GM04503 (cell line): ENCODE results near the gene ANKRD33B.

ENCODE experiments used
- DNase-seq: peaks from one replicate; pipeline ENCODE4 v3.0.0-alpha.2; 2012; ENCODE audit warnings: low read depth

Gene ANKRD33B

DNA sequence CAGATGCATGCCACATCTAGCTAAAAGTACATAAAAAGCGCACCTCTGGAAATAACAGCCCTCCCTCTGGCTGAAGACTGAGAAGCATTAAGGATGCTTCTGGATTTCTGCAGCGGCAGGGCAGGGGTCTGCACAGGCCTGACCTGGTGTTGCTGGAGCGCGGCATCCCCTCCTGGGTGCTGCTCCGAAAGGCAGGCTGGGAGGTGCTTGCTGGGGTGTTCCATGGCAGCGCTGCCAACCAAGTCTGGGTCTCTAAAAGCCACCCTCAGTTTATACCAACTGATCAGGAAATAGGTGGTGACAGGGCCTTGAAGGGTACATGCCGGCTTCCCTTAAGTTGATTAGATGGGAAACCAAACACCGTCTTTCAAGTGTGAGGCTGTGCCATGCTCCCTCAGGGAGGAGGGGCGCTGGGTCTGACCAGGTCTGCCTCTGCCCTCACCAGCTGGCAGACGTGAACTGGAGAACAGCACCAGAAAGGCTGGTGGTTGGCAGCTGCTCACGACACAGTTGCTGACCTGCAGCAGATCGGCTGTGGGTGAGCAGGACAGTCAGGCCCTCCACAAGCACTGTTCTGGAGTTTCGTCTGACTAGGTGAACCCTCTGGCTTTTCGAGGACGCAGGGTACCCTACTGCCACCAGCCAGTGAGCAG lies 115.6 kb downstream of the ANKRD33B start:
- no peak for DNase-seq

DNA sequence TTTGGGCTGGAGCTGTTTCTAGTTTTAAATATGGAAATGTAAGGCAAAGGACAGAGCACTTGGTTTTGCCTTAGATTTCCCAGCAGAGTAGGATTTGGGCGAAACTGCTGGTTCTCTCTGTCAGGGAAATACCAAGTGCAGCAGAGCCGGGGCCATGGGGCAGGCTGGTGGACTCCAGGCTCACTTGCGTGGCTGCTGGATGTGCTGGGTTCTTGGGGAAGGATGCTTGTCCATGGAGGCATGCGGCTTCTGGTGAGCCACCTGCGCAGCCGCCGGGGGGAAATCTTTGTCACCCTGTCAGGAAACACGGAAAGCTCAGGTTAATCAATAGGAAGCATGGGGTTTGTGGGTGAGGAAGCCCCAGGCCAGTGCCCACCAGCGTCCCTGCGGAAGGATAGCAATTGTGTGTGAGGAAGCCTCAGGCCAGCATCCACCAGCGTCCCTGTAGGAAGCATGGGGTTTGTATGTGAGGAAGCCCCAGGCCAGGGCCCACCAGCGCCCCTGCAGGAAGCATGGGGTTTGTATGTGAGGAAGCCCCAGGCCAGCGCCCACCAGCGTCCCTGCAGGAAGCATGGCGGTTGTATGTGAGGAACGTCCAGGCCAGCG lies 117.1 kb downstream of the ANKRD33B start:
- no peak for DNase-seq

DNA sequence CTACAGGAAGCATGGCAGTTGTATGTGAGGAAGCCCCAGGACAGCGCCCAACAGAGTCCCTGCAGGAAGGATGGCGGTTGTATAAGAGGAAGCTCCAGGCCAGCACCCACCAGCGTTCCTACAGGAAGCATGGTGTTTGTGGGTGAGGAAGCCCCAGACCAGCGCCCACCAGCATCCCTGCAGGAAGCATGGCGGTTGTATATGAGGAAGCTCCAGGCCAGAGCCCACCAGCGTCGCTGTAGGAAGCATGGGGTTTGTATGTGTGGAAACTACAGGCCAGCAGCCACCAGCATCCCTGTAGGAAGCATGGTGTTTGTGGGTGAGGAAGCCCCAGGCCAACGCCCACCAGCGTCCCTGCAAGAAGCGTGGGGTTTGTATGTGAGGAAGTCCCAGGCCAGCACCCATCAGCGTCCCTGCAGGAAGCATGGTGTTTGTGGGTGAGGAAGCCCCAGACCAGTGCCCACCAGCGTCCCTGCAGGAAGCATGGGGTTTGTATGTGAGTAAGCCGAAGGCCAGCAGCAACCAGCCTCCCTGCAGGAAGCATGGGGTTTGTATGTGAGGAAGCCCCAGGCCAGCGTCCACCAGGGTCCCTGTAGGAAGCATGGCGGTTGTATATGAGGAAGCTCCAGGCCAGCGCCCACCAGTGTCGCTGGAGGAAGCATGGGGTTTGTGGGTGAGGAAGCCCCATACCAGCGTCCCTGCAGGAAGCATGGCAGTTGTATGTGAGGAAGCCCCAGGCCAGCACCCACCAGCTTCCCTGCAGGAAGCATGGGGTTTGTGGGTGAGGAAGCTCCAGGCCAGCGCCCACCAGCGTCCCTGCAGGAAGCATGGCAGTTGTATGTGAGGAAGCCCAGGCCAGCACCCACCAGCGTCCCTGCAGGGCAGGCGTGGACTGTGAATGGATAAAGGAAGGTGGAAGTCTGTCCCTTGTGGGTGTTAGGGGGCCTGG lies 118.1 kb downstream of the ANKRD33B start:
- DNase-seq = no peak

DNA sequence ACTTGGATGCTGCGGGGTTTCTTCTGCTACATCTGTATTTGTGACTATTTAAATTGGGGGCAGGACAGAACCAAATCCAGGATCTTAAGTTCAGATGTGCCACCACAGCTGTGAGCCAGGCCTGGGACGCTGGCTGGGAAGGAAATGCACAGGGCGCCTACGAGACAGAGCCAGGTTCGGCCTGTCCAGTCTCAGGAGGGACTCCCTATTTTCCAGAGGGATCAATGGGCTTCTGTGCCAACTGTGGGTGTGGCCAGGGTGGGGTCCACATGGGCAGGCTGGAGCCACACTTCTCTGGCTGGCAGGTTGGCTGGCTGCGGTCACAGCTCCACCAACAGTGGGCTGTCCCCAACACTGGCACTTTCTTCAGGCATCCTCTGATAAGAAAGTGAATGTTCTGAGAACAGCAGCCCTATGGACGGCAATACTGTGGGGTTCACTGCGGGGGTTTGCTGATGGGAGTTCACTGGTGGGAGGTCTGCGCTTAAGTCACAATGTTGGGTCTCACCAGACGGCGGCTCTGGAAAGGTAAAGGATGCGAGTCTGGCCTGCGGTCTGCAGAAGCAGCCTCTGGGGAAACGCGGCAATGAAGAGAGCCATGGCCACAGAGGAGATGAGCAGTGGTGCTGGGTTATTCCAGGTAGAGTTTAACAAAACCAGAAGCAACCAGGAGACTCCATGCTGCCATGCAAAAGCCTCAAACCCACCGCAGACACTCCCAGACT lies 119.1 kb downstream of the ANKRD33B start:
- no peak for DNase-seq

- no peak for DNase-seq
Measured at GRCh38 chr5:10684303-10685086, 120.6 kb downstream of the ANKRD33B start.

DNA sequence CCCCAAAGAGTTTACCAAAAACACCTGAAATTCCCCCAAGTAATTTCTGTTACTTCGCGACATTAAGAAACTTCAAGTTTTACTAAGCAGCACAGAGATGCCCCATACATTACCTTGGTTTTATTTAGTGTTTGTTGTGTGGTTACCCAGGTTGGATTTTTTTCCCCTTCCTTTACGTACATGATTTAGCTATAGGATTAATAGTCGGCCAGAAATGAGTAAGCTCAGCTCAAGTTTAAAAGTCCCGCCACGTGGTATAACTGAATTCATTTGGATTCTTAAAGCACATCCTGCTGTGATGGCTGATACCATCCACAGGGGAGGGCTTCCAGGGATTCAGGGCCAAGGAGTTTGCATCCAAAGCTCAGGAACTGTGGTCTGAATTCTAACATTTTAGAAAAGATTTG lies 121.2 kb downstream of the ANKRD33B start:
- no peak for DNase-seq

DNA sequence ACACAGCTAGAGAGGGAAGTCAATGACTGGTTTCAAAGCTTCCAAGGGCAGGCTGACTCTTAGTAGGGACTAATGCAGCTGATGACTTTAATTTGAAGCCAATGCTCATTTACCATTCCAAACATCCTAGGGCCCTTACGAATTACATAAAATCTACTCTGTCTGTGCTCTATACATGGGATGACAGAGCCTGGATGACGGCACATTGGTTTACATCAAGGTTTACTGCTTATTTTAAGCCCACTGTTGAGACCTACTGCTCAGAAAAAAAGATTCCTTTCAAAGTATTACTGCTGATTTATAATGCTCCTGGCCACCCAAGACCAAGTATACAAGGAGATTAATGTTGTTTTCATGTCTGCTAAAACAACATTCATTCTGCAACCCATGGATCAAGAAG lies 123.0 kb downstream of the ANKRD33B start:
- DNase-seq = no peak

- DNase-seq = no peak
Measured at GRCh38 chr5:10688651-10689171, 124.8 kb downstream of the ANKRD33B start.

- no peak for DNase-seq
Measured at GRCh38 chr5:10689391-10690081, 125.7 kb downstream of the ANKRD33B start.

DNA sequence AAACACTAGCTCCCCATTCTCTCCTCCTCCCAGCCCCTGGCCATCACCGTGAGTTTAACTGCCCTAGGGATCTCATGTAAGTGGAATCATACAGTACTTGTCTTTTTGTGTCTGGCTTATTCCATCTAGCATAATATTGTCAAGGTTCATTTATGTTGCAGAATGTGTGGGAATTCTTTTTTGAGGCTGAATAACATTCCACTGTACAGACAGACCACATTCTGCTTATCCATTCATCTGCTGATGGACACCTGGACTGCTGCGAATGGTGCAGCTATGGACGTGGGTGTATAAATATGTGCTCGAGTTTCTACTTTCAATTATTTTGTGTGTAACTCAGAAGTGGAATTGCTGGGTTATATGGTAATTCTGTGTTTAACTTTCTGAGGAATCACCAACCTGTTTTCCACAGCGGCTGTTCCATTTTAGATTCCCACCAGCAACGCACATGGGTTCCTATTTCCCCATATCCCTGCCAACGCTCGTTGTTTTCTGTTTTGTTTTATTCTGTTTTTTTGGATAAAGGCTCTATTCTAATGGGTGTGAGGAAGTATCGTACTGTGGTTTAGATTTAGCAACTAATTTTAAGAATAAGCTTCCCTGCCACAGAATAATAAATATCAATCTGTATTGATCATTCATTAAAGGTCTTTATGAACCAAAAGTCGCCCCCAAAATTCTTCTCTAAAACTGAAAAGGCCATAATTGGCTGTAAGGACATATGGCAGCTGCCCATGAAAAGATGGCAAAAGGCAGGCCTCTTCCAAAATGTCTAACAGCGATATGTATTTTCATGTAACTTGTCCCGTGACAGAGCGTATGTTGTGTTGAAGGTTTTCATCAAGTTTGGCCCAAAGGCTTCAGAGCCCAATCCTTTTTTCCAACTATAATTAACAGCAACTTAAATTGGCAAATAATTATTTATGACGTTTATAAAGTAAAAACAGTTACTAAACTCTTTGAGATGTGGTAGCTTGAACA lies 126.9 kb downstream of the ANKRD33B start:
- no peak for DNase-seq

DNA sequence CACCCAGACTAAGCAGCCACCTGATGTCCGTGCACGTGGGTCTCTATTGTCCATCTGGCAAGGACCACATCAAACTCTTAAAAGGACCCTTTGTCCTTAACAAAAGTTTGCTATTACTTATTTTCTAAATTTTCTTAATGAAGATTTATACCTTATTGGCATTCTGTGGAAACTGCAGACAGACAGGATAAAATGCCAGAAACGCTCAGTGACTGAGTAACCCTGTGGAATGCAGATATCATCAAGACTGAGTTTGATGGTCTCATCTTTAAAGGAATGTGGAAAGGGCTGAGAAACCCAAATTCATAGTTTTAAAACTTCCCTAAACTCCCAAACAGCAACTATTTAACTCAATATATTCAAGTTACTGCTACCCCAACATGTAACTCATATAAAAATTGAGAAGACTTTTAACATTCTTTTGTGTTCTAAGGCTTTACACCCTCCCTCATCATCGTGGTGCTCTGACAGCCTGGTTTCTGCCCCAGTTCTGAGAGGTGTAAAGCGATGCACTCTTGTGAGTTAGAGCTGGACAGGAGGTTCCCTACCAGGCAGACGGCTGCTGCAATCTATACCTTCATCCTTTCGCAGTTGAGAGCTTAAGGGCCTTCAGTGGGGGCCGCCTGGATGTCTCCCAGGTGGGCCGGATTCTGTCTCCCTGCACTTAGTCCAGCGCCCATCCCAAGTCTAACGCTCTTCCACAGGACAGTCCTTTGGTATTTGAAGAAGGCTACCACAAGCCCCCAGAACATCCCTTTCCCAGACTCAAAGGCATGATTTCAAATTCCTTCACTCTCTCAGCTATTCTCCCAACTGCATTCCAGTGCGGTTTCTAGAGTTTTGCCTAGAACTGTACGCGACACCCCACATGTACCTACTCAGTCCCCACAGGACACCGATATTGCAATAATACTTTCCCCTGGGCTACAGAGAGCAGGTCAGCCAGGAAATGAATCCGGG lies 128.2 kb downstream of the ANKRD33B start:
- no peak for DNase-seq

DNA sequence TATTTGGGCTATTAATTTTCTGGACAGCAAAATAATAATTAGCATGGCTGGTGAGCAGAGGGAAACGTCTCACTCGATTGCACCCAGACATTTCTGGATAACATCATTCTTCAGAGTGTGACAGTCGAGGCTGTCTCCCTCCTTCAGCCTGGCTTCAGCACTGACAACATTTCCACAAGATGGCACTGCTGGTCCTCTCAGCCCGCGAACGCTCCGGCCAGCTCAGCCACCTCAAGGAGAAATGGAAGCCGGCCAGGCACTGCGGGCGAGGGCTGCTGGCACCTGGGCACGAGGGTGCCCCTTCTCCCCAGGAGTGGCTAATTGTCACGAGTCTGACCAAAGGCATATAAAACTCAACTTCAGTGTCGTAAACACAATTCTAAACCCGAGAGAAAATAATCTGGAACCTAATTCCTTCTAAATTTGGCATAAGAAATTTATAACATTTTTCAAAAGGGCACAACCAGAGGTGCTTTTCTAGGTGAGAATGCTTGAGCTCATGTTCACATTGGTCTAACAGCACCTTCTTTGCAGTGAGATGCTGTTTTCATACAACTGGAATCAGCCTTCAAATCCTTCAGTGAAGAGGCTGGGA lies 131.3 kb downstream of the ANKRD33B start:
- DNase-seq = no peak

- DNase-seq = no peak
Measured at GRCh38 chr5:10695759-10696543, 132.1 kb downstream of the ANKRD33B start.

GRCh38 chr5:10699281-10699874 lies 135.5 kb downstream of the ANKRD33B start:
- no peak for DNase-seq

DNA sequence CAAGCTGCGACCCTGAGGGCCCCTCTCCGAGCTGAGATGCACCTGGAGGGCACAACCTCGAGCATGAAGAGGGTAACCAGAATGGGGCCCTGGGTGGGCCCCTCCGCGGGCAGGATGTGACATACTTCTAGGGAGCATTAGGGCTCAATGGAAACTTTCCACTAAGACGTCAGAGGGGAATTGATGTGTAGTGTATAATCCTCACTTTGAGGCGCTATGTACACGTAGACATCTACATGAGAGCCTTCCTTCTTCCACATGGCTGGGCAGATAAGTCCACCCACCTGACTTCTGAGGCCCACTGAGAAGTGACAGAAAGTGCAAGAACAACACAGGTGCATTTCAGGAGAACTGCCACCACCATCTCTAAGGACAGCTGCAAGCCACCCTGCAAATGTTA lies 136.1 kb downstream of the ANKRD33B start:
- no peak for DNase-seq

GRCh38 chr5:10700516-10700915 lies 136.6 kb downstream of the ANKRD33B start:
- no peak for DNase-seq
